ENCODE measurements around the gene DRAXIN. TPM values are rescaled to one million over a fixed set of nuclear protein-coding genes. Genes with fewer than 3 reads are reported as not detected.

DRAXIN gene
- total RNA-seq, 1 donor from 2014 or later = 0.09 TPM

DNA sequence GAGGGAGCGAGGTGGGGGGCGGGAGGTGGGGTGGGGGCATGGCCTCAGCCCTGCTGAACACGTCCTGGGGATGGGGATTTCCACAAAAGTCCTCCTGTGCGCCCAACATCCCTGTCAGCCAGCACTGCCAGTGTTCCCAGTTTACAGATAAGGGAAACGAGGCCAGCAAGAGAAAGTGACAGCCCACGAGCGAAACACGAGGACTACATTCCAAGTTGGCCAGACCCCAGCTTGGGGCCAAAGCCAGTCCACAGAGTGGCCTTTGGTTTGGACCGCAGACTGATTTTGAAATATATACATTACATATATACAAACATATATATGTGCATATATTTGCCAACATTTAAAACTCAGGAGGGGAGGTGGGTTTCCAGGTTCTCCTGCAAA, 42.3 kb upstream of the DRAXIN start:
- no peak for ATAC-seq
- no peaks in the 10 kb centered on the region for H3K9me3 ChIP-seq

DNA sequence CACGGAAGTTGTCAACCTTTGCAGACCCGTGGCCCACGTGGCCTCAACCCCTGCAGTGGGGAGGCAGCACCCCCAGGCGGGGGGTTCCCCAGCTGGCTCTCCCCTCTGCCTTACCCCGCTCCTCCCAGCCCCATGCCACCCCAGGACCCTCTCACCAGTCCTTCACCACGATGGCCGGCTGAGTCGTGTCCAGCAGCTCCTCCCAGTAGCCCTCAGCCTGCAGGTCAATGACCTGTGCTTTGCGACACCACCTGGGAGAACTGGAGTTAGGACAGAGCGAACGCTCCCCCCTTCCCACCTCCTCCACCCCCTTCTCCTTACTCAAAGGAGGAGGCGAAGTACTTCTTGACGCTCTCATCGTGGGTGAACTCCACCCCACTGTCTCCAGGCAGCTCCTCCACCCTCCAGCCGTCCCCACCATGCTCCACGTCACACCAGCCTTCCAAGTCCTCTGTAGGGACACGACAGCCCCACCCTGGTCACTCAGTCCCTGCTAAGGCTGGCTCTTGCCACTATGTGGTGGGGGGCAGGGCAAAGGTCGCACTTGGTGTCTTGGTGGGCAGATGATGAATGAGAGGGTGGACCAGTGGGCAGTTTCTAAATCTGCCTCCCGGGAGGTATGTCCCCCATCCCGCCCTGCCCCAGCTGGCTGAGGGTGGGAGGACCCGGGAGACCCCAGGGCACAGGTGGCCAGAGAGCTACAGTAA, 41.7 kb upstream of the DRAXIN start:
- DNase-seq = peak; percentile 75
- Histone ChIP-seq H3K4me3 (peak overlapping the region; percentile 25), H3K9me3 (no peaks in the 10 kb centered on the region), H3K27ac (no peak overlapping the region), H3K36me3 (no peaks in the 10 kb centered on the region), H3K27me3 (no peaks in the 10 kb centered on the region), H3K4me1 (peaks cover 22% of the 10 kb centered on the region)
- peak; percentile 24 for ATAC-seq
- intact Hi-C loops (cut with DNase I) = loop anchor here (5.0 to 10.0 kb wide), 4 partner anchors 73 to 612 kb away; partner anchors contain the start of gene DISP3
- TF ChIP-seq, protein P1, sequence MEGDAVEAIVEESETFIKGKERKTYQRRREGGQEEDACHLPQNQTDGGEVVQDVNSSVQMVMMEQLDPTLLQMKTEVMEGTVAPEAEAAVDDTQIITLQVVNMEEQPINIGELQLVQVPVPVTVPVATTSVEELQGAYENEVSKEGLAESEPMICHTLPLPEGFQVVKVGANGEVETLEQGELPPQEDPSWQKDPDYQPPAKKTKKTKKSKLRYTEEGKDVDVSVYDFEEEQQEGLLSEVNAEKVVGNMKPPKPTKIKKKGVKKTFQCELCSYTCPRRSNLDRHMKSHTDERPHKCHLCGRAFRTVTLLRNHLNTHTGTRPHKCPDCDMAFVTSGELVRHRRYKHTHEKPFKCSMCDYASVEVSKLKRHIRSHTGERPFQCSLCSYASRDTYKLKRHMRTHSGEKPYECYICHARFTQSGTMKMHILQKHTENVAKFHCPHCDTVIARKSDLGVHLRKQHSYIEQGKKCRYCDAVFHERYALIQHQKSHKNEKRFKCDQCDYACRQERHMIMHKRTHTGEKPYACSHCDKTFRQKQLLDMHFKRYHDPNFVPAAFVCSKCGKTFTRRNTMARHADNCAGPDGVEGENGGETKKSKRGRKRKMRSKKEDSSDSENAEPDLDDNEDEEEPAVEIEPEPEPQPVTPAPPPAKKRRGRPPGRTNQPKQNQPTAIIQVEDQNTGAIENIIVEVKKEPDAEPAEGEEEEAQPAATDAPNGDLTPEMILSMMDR (IDR thresholded peaks at IDR 0.05) = no peak

More for the DNA sequence above, 42.3 kb upstream of the DRAXIN start:
- no peak for DNase-seq
- Histone ChIP-seq H3K4me1 (peaks cover 22% of the 10 kb centered on the region), H3K27ac (no peak overlapping the region), H3K36me3 (no peaks in the 10 kb centered on the region), H3K27me3 (no peaks in the 10 kb centered on the region), H3K4me3 (no peak overlapping the region)
- TF ChIP-seq, protein P1 (IDR thresholded peaks at IDR 0.05) = no peak
- intact Hi-C loops (cut with DNase I) = loop anchor here (5.0 to 10.0 kb wide), 3 partner anchors 174 to 612 kb away; partner anchors contain the start of gene DISP3

DNA sequence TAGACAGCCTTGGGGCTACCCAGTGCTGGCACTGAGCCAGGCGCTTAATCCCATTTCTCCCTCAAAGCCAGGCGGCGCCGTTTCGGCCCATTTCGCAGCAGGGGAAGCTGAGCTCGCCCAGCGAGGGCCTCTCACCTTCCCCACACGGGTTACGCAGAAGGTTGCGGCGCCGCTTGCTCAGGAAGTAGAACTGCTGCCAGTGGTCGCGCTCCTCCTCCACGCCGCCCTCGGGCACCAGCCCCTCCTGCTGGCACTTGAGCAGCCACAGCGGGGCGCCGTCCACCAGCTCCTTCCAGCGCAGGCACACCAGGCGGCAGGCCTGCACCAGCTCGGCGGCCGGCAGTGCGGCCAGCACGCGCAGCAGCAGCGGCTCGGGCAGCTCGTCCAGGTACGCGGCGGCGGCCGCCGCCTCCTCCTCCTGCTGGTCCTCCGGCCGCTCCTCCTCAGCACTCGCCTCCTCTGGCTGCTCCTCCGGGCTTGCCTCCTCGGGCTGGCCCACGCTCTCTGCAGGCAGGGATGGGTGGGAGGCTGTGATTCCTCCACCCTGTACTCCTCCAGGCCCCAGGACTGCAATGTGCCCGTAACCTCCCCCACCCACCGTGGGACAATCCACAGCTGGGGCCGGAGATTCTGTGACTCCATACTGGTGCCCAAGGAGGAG, 41.0 kb upstream of the DRAXIN start:
- peaks cover 26% of the 10 kb centered on the region for H3K4me1 ChIP-seq
- DNase-seq (peak; percentile 93), ATAC-seq (peak; percentile 83)
- peak overlapping the region; percentile 25 for H3K4me3 ChIP-seq
- no peak overlapping the region for H3K27ac ChIP-seq
- H3K27me3 ChIP-seq = no peaks in the 10 kb centered on the region
- no peaks in the 10 kb centered on the region for H3K9me3 ChIP-seq
- intact Hi-C loops (cut with DNase I) = loop anchor here (5.0 kb wide), 1 partner anchor 72 kb away; no protein-coding TSS in a partner anchor
- H3K36me3 ChIP-seq = no peaks in the 10 kb centered on the region
- TF ChIP-seq, protein P1 (IDR thresholded peaks at IDR 0.05) = peak; percentile 74

DNA sequence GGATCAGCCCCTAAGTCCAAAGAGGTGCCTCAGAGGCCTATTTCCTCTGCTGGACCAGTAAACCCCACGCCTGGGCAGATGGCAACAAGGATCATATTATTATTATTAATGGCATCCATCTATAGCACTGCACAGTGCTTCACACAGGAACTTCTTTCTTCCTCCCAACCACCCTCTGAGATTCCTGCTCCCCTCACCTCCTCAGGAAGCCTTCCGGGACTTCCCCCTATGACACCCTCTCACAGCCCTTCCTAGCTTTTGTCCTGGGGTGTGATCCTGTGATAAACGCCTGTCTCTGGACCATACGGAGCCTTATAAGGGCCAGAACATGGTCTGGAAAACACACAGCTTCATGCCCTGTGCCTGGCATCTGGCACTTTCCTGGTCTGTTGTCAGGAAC, 40.5 kb upstream of the DRAXIN start:
- H3K27ac ChIP-seq = no peak overlapping the region
- peaks cover 31% of the 10 kb centered on the region for H3K4me1 ChIP-seq
- H3K36me3 ChIP-seq = no peaks in the 10 kb centered on the region
- no peaks in the 10 kb centered on the region for H3K9me3 ChIP-seq
- H3K4me3 ChIP-seq = peak overlapping the region; percentile 25
- no peak for DNase-seq
- intact Hi-C loops (cut with DNase I) = loop anchor here (5.0 kb wide), 1 partner anchor 71 kb away; no protein-coding TSS in a partner anchor
- ATAC-seq = no peak
- no peaks in the 10 kb centered on the region for H3K27me3 ChIP-seq
- TF ChIP-seq, protein P1 (IDR thresholded peaks at IDR 0.05) = no peak

DNA sequence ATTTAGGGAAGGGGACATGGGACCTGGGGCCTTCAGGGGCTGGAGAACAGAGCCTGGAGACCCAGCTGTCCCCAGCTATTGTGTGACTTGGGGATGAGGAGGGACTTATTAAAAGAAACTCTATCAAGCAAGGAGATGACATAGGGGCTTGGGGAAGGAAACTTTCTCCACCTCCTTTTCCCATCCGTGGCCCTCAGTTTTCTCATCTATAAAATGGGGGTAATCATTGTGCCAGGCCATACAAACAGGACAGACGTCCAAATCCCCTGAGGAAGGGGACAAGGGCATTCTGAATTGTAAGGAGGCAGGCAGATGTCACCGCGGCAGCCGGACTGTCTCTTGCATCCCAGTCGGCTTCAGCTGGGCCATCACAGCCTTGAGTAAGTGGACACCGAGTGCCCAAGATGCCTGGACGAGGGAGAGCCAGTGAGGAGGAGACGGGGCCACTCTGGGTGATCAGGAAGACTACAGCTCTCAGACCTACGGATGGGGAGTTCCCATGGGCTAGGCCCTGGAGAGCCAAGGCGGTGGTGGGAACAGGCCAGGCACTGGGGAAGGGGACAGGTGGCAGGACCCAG, 39.2 kb upstream of the DRAXIN start:
- no peak overlapping the region for H3K27ac ChIP-seq
- H3K4me3 ChIP-seq = no peak overlapping the region
- TF ChIP-seq, protein P1 (IDR thresholded peaks at IDR 0.05) = no peak
- peaks cover 8% of the 10 kb centered on the region for H3K36me3 ChIP-seq
- DNase-seq (no peak), ATAC-seq (no peak)
- no peaks in the 10 kb centered on the region for H3K27me3 ChIP-seq
- peaks cover 31% of the 10 kb centered on the region for H3K4me1 ChIP-seq
- no peaks in the 10 kb centered on the region for H3K9me3 ChIP-seq
- intact Hi-C loops (cut with DNase I) = loop anchor here (5.0 kb wide), 1 partner anchor 70 kb away; no protein-coding TSS in a partner anchor
